PC-9 (cell line): ENCODE results near the gene PTPN22.

Experiments used
- EZH2 ChIP-seq: fragments of 200-600 bp; sonication (generic); IDR thresholded peaks from 2 replicates; pipeline ENCODE4 v1.8.0; 2017; ENCODE audit warnings: antibody characterized with exemption, low read depth
- TF ChIP-seq, protein P1 (sequence below): fragments of 200-600 bp; sonication (generic); conservative IDR thresholded peaks from 2 replicates; pipeline ENCODE4 v1.6.1; 2017; ENCODE audit warnings: mixed run types, antibody characterized with exemption, mild to moderate bottlenecking, moderate library complexity

DNA sequence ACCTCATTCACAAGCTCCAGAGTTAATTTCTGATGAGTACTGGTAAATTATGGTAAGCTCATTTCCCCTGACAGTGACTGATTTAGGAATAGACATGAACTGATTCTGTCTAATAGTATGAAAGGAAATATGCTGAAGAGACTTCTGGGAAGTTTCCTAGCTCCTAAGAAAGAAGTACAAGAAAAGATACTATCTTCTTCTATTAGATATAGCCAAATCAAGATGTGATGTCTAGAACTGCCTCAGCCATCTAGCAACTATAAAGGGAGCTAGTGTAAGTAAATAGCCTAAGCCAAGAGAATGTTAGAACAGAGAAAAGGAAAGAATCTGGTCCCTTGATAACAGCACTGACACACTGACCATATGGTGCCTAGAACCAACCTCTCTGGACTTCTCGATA lies 101.5 kb downstream of the PTPN22 start:
- TF ChIP-seq, protein P1, sequence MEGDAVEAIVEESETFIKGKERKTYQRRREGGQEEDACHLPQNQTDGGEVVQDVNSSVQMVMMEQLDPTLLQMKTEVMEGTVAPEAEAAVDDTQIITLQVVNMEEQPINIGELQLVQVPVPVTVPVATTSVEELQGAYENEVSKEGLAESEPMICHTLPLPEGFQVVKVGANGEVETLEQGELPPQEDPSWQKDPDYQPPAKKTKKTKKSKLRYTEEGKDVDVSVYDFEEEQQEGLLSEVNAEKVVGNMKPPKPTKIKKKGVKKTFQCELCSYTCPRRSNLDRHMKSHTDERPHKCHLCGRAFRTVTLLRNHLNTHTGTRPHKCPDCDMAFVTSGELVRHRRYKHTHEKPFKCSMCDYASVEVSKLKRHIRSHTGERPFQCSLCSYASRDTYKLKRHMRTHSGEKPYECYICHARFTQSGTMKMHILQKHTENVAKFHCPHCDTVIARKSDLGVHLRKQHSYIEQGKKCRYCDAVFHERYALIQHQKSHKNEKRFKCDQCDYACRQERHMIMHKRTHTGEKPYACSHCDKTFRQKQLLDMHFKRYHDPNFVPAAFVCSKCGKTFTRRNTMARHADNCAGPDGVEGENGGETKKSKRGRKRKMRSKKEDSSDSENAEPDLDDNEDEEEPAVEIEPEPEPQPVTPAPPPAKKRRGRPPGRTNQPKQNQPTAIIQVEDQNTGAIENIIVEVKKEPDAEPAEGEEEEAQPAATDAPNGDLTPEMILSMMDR = no peak
- TF ChIP-seq EZH2 = no peak
